MM.1S (cell line): ENCODE results near the gene WIZ.

ENCODE experiments used
- CTCF ChIP-seq: fragments of 300-600 bp; sonication (generic); IDR thresholded peaks from 2 replicates; pipeline ENCODE4 v1.5.1; 2016; ENCODE audit warnings: antibody characterized with exemption, low read length, mixed read lengths
- EZH2 ChIP-seq: fragments of 300-600 bp; sonication (generic); optimal IDR thresholded peaks from 2 replicates; pipeline ENCODE3; 2017; ENCODE audit warnings: low read depth, mild to moderate bottlenecking, antibody characterized with exemption, low read length, mixed read lengths

GRCh38 chr19:15463861-15464371 is 14.2 kb upstream of the WIZ start:
- TF ChIP-seq CTCF (no peak; the same call in none of the 2 replicates), EZH2 (no peak)
